CD14-positive monocyte (primary cell): ENCODE measurements around the gene MACROD2. TPM values are rescaled to one million over a fixed set of nuclear protein-coding genes. Genes with fewer than 3 reads are reported as not detected.

Source experiments
- DNase-seq, 3 donors: peaks; one replicate each; pipeline ENCODE4 v3.0.0-alpha.2; 2011 to 2022
- H2AFZ ChIP-seq: 2 replicates; pipeline ENCODE4 v1.6.0; 2012; ENCODE audit warnings: mild to moderate bottlenecking, low read depth, low read length, inconsistent platforms; ENCODE audit not compliant: insufficient read depth, poor library complexity, severe bottlenecking
- H3K27ac ChIP-seq, 2 donors: 1 replicate in 1 of 2; 2 replicates in 1 of 2; pipeline ENCODE4 v1.5.1; 2012 to 2013; ENCODE audit warnings: low read length in 2 of 2, control low read depth in 1 of 2, inconsistent platforms in 1 of 2, low read depth in 1 of 2, mild to moderate bottlenecking in 1 of 2
- H3K27me3 ChIP-seq, 2 donors: one replicate each; pipeline versions ENCODE4 v1.6.0 to v1.6.1; 2011 to 2013; ENCODE audit warnings: low read length in 2 of 2; ENCODE audit not compliant: control insufficient read depth in 2 of 2, insufficient read depth in 2 of 2
- H3K36me3 ChIP-seq, 2 donors: replicated peaks in 1 of 2; 1 replicate in 1 of 2; 2 replicates in 1 of 2; pipeline versions ENCODE4 v1.5.1 to v1.6.1; 2012 to 2013; ENCODE audit warnings: low read length in 2 of 2, control low read depth in 1 of 2, inconsistent platforms in 1 of 2, mild to moderate bottlenecking in 1 of 2; ENCODE audit not compliant: insufficient read depth in 2 of 2, control insufficient read depth in 1 of 2
- H3K4me1 ChIP-seq, 2 donors: 1 replicate in 1 of 2; 2 replicates in 1 of 2; pipeline versions ENCODE4 v1.5.1 to v1.6.1; 2012 to 2013; ENCODE audit warnings: low read length in 2 of 2, control low read depth in 1 of 2, inconsistent platforms in 1 of 2, mild to moderate bottlenecking in 1 of 2, moderate library complexity in 1 of 2; ENCODE audit not compliant: insufficient read depth in 2 of 2, control insufficient read depth in 1 of 2
- H3K4me2 ChIP-seq: replicated peaks from 2 replicates; pipeline ENCODE3; 2012; ENCODE audit warnings: low read length, moderate library complexity, mild to moderate bottlenecking; ENCODE audit not compliant: poor library complexity, severe bottlenecking; ENCODE audit errors: extremely low read depth
- H3K4me3 ChIP-seq, 3 experiments: fragments of 200-600 bp in 1 of 3; sonication (generic) in 1 of 3; replicated peaks in 1 of 3; 1 replicate in 2 of 3; 2 replicates in 1 of 3; pipeline ENCODE4 v1.5.1; 2011 to 2013; ENCODE audit warnings: low read length in 3 of 3, mild to moderate bottlenecking in 3 of 3, control low read depth in 2 of 3, low read depth in 2 of 3, inconsistent platforms in 1 of 3, moderate library complexity in 1 of 3
- H3K79me2 ChIP-seq: 2 replicates; pipeline ENCODE4 v1.6.0; 2012; ENCODE audit warnings: mild to moderate bottlenecking, control low read depth, inconsistent platforms, low read length, moderate library complexity; ENCODE audit not compliant: insufficient read depth
- H3K9ac ChIP-seq: 2 replicates; pipeline ENCODE4 v1.6.0; 2017; ENCODE audit warnings: low read length, mild to moderate bottlenecking; ENCODE audit not compliant: insufficient read depth, poor library complexity, severe bottlenecking
- H3K9me3 ChIP-seq, 2 donors: replicated peaks in 1 of 2; 1 replicate in 1 of 2; 2 replicates in 1 of 2; pipeline versions ENCODE4 v1.5.1 to v1.6.1; 2012 to 2013; ENCODE audit warnings: low read length in 2 of 2, control low read depth in 1 of 2; ENCODE audit not compliant: control insufficient read depth in 1 of 2, insufficient read depth in 1 of 2
- H4K20me1 ChIP-seq: 2 replicates; pipeline ENCODE4 v1.6.0; 2012; ENCODE audit warnings: mild to moderate bottlenecking, low read length, control low read depth, moderate library complexity; ENCODE audit not compliant: insufficient read depth
- H3K27ac Mint-ChIP-seq, 7 donors: one replicate each; pipeline ENCODE4 v1.8.0; 2020; ENCODE audit warnings: mild to moderate bottlenecking in 7 of 7, mixed read lengths in 7 of 7, moderate library complexity in 6 of 7, inconsistent platforms in 2 of 7
- H3K27me3 Mint-ChIP-seq, 3 donors: one replicate each; pipeline ENCODE4 v1.8.0; 2021 to 2022; ENCODE audit warnings: low read depth in 3 of 3, mild to moderate bottlenecking in 3 of 3, mixed read lengths in 3 of 3, moderate library complexity in 3 of 3, inconsistent platforms in 1 of 3
- H3K36me3 Mint-ChIP-seq, 2 donors: one replicate each; pipeline ENCODE4 v1.8.0; 2020; ENCODE audit warnings: mixed read lengths in 2 of 2, inconsistent platforms in 1 of 2, mild to moderate bottlenecking in 1 of 2
- H3K4me1 Mint-ChIP-seq: one replicate; pipeline ENCODE4 v1.8.0; 2020; ENCODE audit warnings: mild to moderate bottlenecking, mixed read lengths
- H3K4me3 Mint-ChIP-seq, 2 donors: one replicate each; pipeline ENCODE4 v1.8.0; 2020; ENCODE audit warnings: mild to moderate bottlenecking in 2 of 2, mixed read lengths in 2 of 2, moderate library complexity in 1 of 2
- H3K9me3 Mint-ChIP-seq, 7 donors: one replicate each; pipeline ENCODE4 v1.8.0; 2020 to 2022; ENCODE audit warnings: mixed read lengths in 7 of 7, mild to moderate bottlenecking in 6 of 7, moderate library complexity in 6 of 7, inconsistent platforms in 2 of 7
- CTCF ChIP-seq: fragments of 200-600 bp; IDR thresholded peaks from one replicate; pipeline ENCODE4 v1.8.0; 2022; ENCODE audit warnings: antibody characterized with exemption, mild to moderate bottlenecking
- WGBS: methylation state at CpG from one replicate; pipeline ENCODE4 v1.1.5; 2013; ENCODE audit warnings: missing lambda C conversion rate; ENCODE audit not compliant: insufficient coverage; 5-methylcytosine and 5-hydroxymethylcytosine counted together
- intact Hi-C, 2 donors: fragments of 100-400 bp; cut with micrococcal nuclease; formaldehyde crosslinking; loops; one replicate each; pipeline versions ENCODE4 v1.15.0 to v1.15.1; 2023
- polyA plus RNA-seq, 3 donors: library from polyadenylated mRNA; depleted of rRNA in 1 of 3; unstranded in 2 of 3; stranded (reverse) in 1 of 3; fragments of 300-500 nt in 2 of 3; fragments of >200 nt in 1 of 3; fragmentation: Illumina TruSeq in 2 of 3; gene quantifications; 1 replicate in 2 of 3; 2 replicates in 1 of 3; pipeline ENCODE4 v1.2.3, GENCODE V29; 2012 to 2021

Gene MACROD2
- polyA plus RNA-seq, 3 donors, result 0.23 TPM; not detected in 2

GRCh38 chr20:15867899-15868298 is 1872.6 kb downstream of the MACROD2 start:
- Mint-ChIP-seq H3K9me3 (peaks cover 0 to 3% (median 2%) of the 10 kb centered on the region in 7 donors), H3K4me3 (no peak overlapping the region), H3K4me1 (no peaks in the 10 kb centered on the region), H3K27me3 (no peaks in the 10 kb centered on the region), H3K27ac (no peak overlapping the region), H3K36me3 (no peaks in the 10 kb centered on the region)
- TF ChIP-seq CTCF, result no peak
- H3K27me3 ChIP-seq, result no peaks in the 10 kb centered on the region
- WGBS, result 100% methylated on average over 1 of the region's 4 CpGs
- H3K9ac ChIP-seq, result no peak overlapping the region
- DNase-seq, result no peak
- no peaks in the 10 kb centered on the region for H3K79me2 ChIP-seq
- H4K20me1 ChIP-seq, result no peaks in the 10 kb centered on the region
- no peak overlapping the region for H3K4me3 ChIP-seq
- intact Hi-C loops, result no loop called here
- H3K27ac ChIP-seq, result no peak overlapping the region
- no peak overlapping the region for H2AFZ ChIP-seq
- no peaks in the 10 kb centered on the region for H3K4me1 ChIP-seq
- no peaks in the 10 kb centered on the region for H3K36me3 ChIP-seq
- H3K9me3 ChIP-seq, result no peaks in the 10 kb centered on the region
- H3K4me2 ChIP-seq, result no peak overlapping the region

- H3K9ac ChIP-seq, result no peak overlapping the region
- no peak overlapping the region for H3K27ac Mint-ChIP-seq
Measured at GRCh38 chr20:15875446-15875845, 1880.1 kb downstream of the MACROD2 start.

More at GRCh38 chr20:15875446-15875845, 1880.1 kb downstream of the MACROD2 start:
- H3K9me3 Mint-ChIP-seq, result peaks cover under 1 to 16% (median 9%) of the 10 kb centered on the region in 7 donors
- Histone ChIP-seq H3K79me2 (no peaks in the 10 kb centered on the region), H3K27ac (no peak overlapping the region), H3K4me3 (no peak overlapping the region), H4K20me1 (no peaks in the 10 kb centered on the region), H3K4me2 (no peak overlapping the region), H3K36me3 (no peaks in the 10 kb centered on the region), H3K4me1 (no peaks in the 10 kb centered on the region), H3K9me3 (peaks cover 0 to 7% of the 10 kb centered on the region in 2 donors), H2AFZ (no peak overlapping the region), H3K27me3 (no peaks in the 10 kb centered on the region)
- no peaks in the 10 kb centered on the region for H3K4me1 Mint-ChIP-seq
- H3K4me3 Mint-ChIP-seq, result no peak overlapping the region
- no peaks in the 10 kb centered on the region for H3K27me3 Mint-ChIP-seq
- DNase-seq, result no peak
- intact Hi-C loops, result no loop called here
- no peak for TF ChIP-seq CTCF
- 94% methylated on average over 2 of the region's 3 CpGs for WGBS
- no peaks in the 10 kb centered on the region for H3K36me3 Mint-ChIP-seq
